H1 (cell line): ENCODE measurements around the gene PRR36. TPM values are rescaled to one million over a fixed set of nuclear protein-coding genes. Genes with fewer than 3 reads are reported as not detected.
A peak's percentile ranks its signal among the peaks of the same experiment; 100 is the strongest.

Source experiments
- CTCF ChIA-PET: fragments of 300-600 bp; sonication (Branson Sonifier 250); formaldehyde crosslinking; loops from one replicate; lab custom pipeline; 2021; ENCODE audit not compliant: partially characterized antibody; lab: Charles Lee
- POLR2A ChIA-PET: fragments of 300-600 bp; sonication (Branson Sonifier 250); formaldehyde crosslinking; loops from one replicate; lab custom pipeline; 2021; ENCODE audit warnings: inconsistent platforms; ENCODE audit not compliant: partially characterized antibody; lab: Charles Lee
- DNase-seq, 2 experiments: peaks; one replicate each; pipeline versions ENCODE4 v3.0.0 to v3.0.0-alpha.2; 2010 to 2022; ENCODE audit warnings: low spot score in 2 of 2, low read depth in 1 of 2, mixed read lengths in 1 of 2
- FAIRE-seq: peaks from 2 replicates; lab custom pipeline; 2011; peaks lifted over from hg19 to GRCh38; lab: Jason Lieb, UNC
- H2AFZ ChIP-seq: 2 replicates; pipeline ENCODE4 v1.8.1; 2012; ENCODE audit warnings: low read length, inconsistent platforms
- H2AK5ac ChIP-seq: 2 replicates; pipeline ENCODE4 v1.6.1; 2013; ENCODE audit warnings: low read depth, low read length
- H2BK120ac ChIP-seq: replicated peaks from 2 replicates; pipeline ENCODE3; 2013; ENCODE audit warnings: low read depth, low read length, inconsistent platforms
- H2BK12ac ChIP-seq: 2 replicates; pipeline ENCODE4 v1.6.1; 2013; ENCODE audit warnings: low read depth, low read length
- H2BK15ac ChIP-seq: 2 replicates; pipeline ENCODE4 v1.6.1; 2013; ENCODE audit warnings: low read length
- H2BK20ac ChIP-seq: 2 replicates; pipeline ENCODE4 v1.6.1; 2013; ENCODE audit warnings: low read length
- H2BK5ac ChIP-seq: 2 replicates; pipeline ENCODE4 v1.6.1; 2013; ENCODE audit warnings: low read depth, low read length
- H3K14ac ChIP-seq: 2 replicates; pipeline ENCODE4 v1.6.1; 2013; ENCODE audit warnings: inconsistent platforms; ENCODE audit not compliant: insufficient read length
- H3K18ac ChIP-seq: 2 replicates; pipeline ENCODE4 v1.6.1; 2013; ENCODE audit warnings: low read length; ENCODE audit errors: extremely low read depth
- H3K23ac ChIP-seq: 2 replicates; pipeline ENCODE4 v1.6.1; 2013; ENCODE audit warnings: inconsistent platforms; ENCODE audit not compliant: insufficient read length
- H3K23me2 ChIP-seq: 2 replicates; pipeline ENCODE4 v1.6.1; 2013; ENCODE audit warnings: low read depth, low read length
- H3K27ac ChIP-seq: 2 replicates; pipeline ENCODE4 v1.6.1; 2011; ENCODE audit warnings: low read depth, low read length, inconsistent platforms
- H3K27me3 ChIP-seq, 4 experiments: replicated peaks in 1 of 4; 1 replicate in 1 of 4; 2 replicates in 3 of 4; pipeline versions ENCODE4 v1.6.1 to v1.8.1; 2011 to 2013; ENCODE audit warnings: low read length in 3 of 4, mild to moderate bottlenecking in 3 of 4, inconsistent platforms in 2 of 4, mixed read lengths in 2 of 4, moderate library complexity in 1 of 4; ENCODE audit not compliant: control insufficient read depth in 3 of 4, insufficient read depth in 3 of 4; ENCODE audit errors: extremely low read depth in 1 of 4
- H3K36me3 ChIP-seq, 4 experiments: 2 replicates each; pipeline versions ENCODE4 v1.6.1 to v1.8.1; 2011 to 2013; ENCODE audit warnings: mild to moderate bottlenecking in 4 of 4, low read length in 3 of 4, moderate library complexity in 2 of 4, control low read depth in 1 of 4, inconsistent platforms in 1 of 4; ENCODE audit not compliant: insufficient read depth in 4 of 4, control insufficient read depth in 2 of 4
- H3K4ac ChIP-seq: replicated peaks from 2 replicates; pipeline ENCODE3; 2013; ENCODE audit warnings: low read length, low read depth, mixed read lengths, inconsistent platforms; ENCODE audit not compliant: insufficient read length
- H3K4me1 ChIP-seq, 4 experiments: replicated peaks in 1 of 4; 1 replicate in 1 of 4; 2 replicates in 3 of 4; pipeline versions ENCODE4 v1.6.1 to v1.8.1; 2011 to 2013; ENCODE audit warnings: low read length in 3 of 4, inconsistent platforms in 2 of 4, mixed read lengths in 1 of 4; ENCODE audit not compliant: insufficient read depth in 4 of 4, control insufficient read depth in 3 of 4
- H3K4me2 ChIP-seq, 2 experiments: 2 replicates each; pipeline versions ENCODE4 v1.6.1 to v1.8.1; 2011 to 2013; ENCODE audit warnings: low read depth in 2 of 2, low read length in 2 of 2, control low read depth in 1 of 2, inconsistent platforms in 1 of 2, mild to moderate bottlenecking in 1 of 2; ENCODE audit not compliant: insufficient read depth in 1 of 2
- H3K4me3 ChIP-seq, 4 experiments: fragments of 200-600, 300-600 bp in 1 of 4; sonication (generic), shearing (Covaris generic), sonication (Bioruptor Twin) in 1 of 4; 2 replicates each; pipeline versions ENCODE4 v1.5.1 to v1.8.1; 2011 to 2016; ENCODE audit warnings: low read length in 4 of 4, low read depth in 3 of 4, control low read depth in 2 of 4, inconsistent platforms in 2 of 4, mild to moderate bottlenecking in 2 of 4, mixed read lengths in 1 of 4, moderate library complexity in 1 of 4; ENCODE audit not compliant: insufficient read depth in 2 of 4; ENCODE audit errors: extremely low read depth in 1 of 4
- H3K56ac ChIP-seq: replicated peaks from 2 replicates; pipeline ENCODE3; 2013; ENCODE audit warnings: low read depth, mild to moderate bottlenecking, mixed read lengths, low read length, inconsistent platforms; ENCODE audit not compliant: insufficient read length
- H3K79me1 ChIP-seq: 2 replicates; pipeline ENCODE4 v1.6.1; 2013; ENCODE audit warnings: low read depth, low read length, control low read depth
- H3K79me2 ChIP-seq, 2 experiments: 2 replicates each; pipeline versions ENCODE4 v1.6.1 to v1.8.1; 2012 to 2013; ENCODE audit warnings: low read length in 2 of 2, mild to moderate bottlenecking in 2 of 2, inconsistent platforms in 1 of 2; ENCODE audit not compliant: insufficient read depth in 2 of 2, control insufficient read depth in 1 of 2
- H3K9ac ChIP-seq, 4 experiments: replicated peaks in 1 of 4; 1 replicate in 1 of 4; 2 replicates in 3 of 4; pipeline versions ENCODE4 v1.6.1 to v1.8.1; 2011 to 2013; ENCODE audit warnings: low read depth in 3 of 4, low read length in 3 of 4, control low read depth in 2 of 4, mild to moderate bottlenecking in 2 of 4, moderate library complexity in 2 of 4, inconsistent platforms in 1 of 4; ENCODE audit errors: extremely low read depth in 1 of 4
- H3K9me3 ChIP-seq, 2 experiments: 2 replicates each; pipeline versions ENCODE4 v1.6.1 to v1.8.1; 2012 to 2013; ENCODE audit warnings: mild to moderate bottlenecking in 2 of 2, moderate library complexity in 2 of 2, control low read depth in 1 of 2, inconsistent platforms in 1 of 2, low read depth in 1 of 2, low read length in 1 of 2, mixed read lengths in 1 of 2; ENCODE audit not compliant: insufficient read depth in 2 of 2
- H4K20me1 ChIP-seq, 2 experiments: replicated peaks in 1 of 2; 2 replicates each; pipeline versions ENCODE3 to v1.8.1; 2011 to 2013; ENCODE audit warnings: inconsistent platforms in 2 of 2, low read length in 2 of 2, mild to moderate bottlenecking in 1 of 2; ENCODE audit not compliant: insufficient read depth in 2 of 2, control insufficient read depth in 1 of 2
- H4K5ac ChIP-seq: 2 replicates; pipeline ENCODE4 v1.6.1; 2013; ENCODE audit warnings: low read length, low read depth, mixed read lengths, inconsistent platforms; ENCODE audit not compliant: insufficient read length
- H4K8ac ChIP-seq: 2 replicates; pipeline ENCODE4 v1.8.0; 2013; ENCODE audit warnings: mild to moderate bottlenecking, moderate library complexity, low read length, inconsistent platforms; ENCODE audit not compliant: insufficient read depth; ENCODE audit errors: extremely low read depth
- H4K91ac ChIP-seq: replicated peaks from 2 replicates; pipeline ENCODE3; 2013; ENCODE audit warnings: low read length, mixed read lengths, inconsistent platforms; ENCODE audit not compliant: insufficient read length
- BRCA1 ChIP-seq: IDR thresholded peaks from 2 replicates; pipeline ENCODE4 v1.6.1; 2012; ENCODE audit warnings: low read depth, low read length, improper control_type of control experiment
- CTCF ChIP-seq, 3 experiments: IDR thresholded peaks; 1 replicate in 2 of 3; 2 replicates in 1 of 3; pipeline versions ENCODE4 v1.5.1 to v1.6.1; 2011; ENCODE audit warnings: low read length in 3 of 3, mild to moderate bottlenecking in 3 of 3, inconsistent platforms in 2 of 3, low read depth in 1 of 3, moderate library complexity in 1 of 3; ENCODE audit not compliant: insufficient read depth in 1 of 3; ENCODE audit errors: control extremely low read depth in 1 of 3
- JUN ChIP-seq: IDR thresholded peaks from 2 replicates; pipeline ENCODE4 v1.6.1; 2011; ENCODE audit warnings: low read depth, mild to moderate bottlenecking, improper control_type of control experiment, low read length
- KDM4A ChIP-seq: IDR thresholded peaks from one replicate; pipeline ENCODE4 v1.7.1; 2012; ENCODE audit warnings: low read depth, mild to moderate bottlenecking, moderate library complexity, low read length, inconsistent platforms; ENCODE audit not compliant: severe bottlenecking
- KDM5A ChIP-seq: fragments of 200-600 bp; IDR thresholded peaks from 2 replicates; pipeline ENCODE4 v1.7.1; 2012; ENCODE audit warnings: mild to moderate bottlenecking, low read length, inconsistent platforms, mixed read lengths
- PHF8 ChIP-seq: fragments of 200-600 bp; sonication (generic); conservative IDR thresholded peaks from 2 replicates; pipeline ENCODE4 v1.7.1; 2012; ENCODE audit warnings: low read depth, mild to moderate bottlenecking, inconsistent platforms, low read length, moderate library complexity
- RFX5 ChIP-seq: IDR thresholded peaks from 2 replicates; pipeline ENCODE4 v1.6.1; 2011; ENCODE audit warnings: low read depth, low read length, improper control_type of control experiment, borderline replicate concordance
- SRF ChIP-seq: IDR thresholded peaks from 2 replicates; pipeline ENCODE4 v1.6.1; 2011; ENCODE audit warnings: mild to moderate bottlenecking, low read depth, low read length, moderate library complexity
- YY1 ChIP-seq: IDR thresholded peaks from 2 replicates; pipeline ENCODE4 v1.6.1; 2011; ENCODE audit warnings: low read depth, mild to moderate bottlenecking, low read length
- WGBS, 2 experiments: shearing (Covaris generic) in 1 of 2; methylation state at CpG; one replicate each; pipeline versions ENCODE4 v1.1.6 to v1.1.7; 2013 to 2015; ENCODE audit warnings: low lambda C conversion rate in 2 of 2, mixed read lengths in 2 of 2, inconsistent platforms in 1 of 2, low coverage in 1 of 2, missing lambda C conversion rate in 1 of 2; ENCODE audit not compliant: insufficient replicate concordance in 2 of 2, insufficient coverage in 1 of 2, insufficient read length in 1 of 2; ENCODE audit errors: extremely low coverage in 1 of 2, missing lambda C conversion rate in 1 of 2; 5-methylcytosine and 5-hydroxymethylcytosine counted together
- polyA plus RNA-seq, 7 experiments: library from polyadenylated mRNA; depleted of rRNA in 3 of 7; stranded (reverse) in 5 of 7; unstranded in 2 of 7; fragments of >200 nt in 5 of 7; fragments of 200-250 nt in 2 of 7; gene quantifications; 1 replicate in 5 of 7; 2 replicates in 1 of 7; 4 replicates in 1 of 7; pipeline versions ENCODE4 v1.2.1 to v1.2.3, GENCODE V29; 2011 to 2013; ENCODE audit warnings: missing spikeins in 2 of 7, mixed read lengths in 2 of 7
- total RNA-seq: library from RNA; stranded (reverse); fragmentation: NEBNext Ultra II Directional; extraction: Animal tissue kit (Norgen Biotek cat#: 25700); gene quantifications from 2 replicates; pipeline ENCODE4 v1.2.1, GENCODE V29; 2021

Gene PRR36
- total and polyA plus RNA-seq, 2 of the 8 experiments (the other 6 are each of a cell fraction or from before 2014, with no cell fraction given), result 1.6 to 23.9 TPM

GRCh38 chr19:7900401-7900870 is 26.2 kb upstream of the PRR36 start:
- H3K36me3 ChIP-seq, result no peaks in the 10 kb centered on the region; a peak in 1 of 8 replicates
- no peak overlapping the region for H2BK15ac ChIP-seq
- H2AK5ac ChIP-seq, result no peak overlapping the region
- H3K9ac ChIP-seq, result no peak overlapping the region
- CTCF ChIA-PET, result interaction anchor here (0.6 to 4.9 kb wide), 22 partner anchors 8 to 60 kb away, joined by 3 to 21 read pairs (median 4); partner anchors contain the start of genes LRRC8E and TGFBR3L
- no peak overlapping the region for H3K14ac ChIP-seq
- H3K23ac ChIP-seq, result no peak overlapping the region
- H2BK120ac ChIP-seq, result no peak overlapping the region
- H3K27ac ChIP-seq, result no peak overlapping the region
- TF ChIP-seq SRF, result no peak
- TF ChIP-seq CTCF (IDR thresholded peaks at IDR 0.05; ENCODE audit: control extremely low read depth in 1 of 3, insufficient read depth in 1 of 3, low read depth in 1 of 3, low read length in 3 of 3), result no peak
- TF ChIP-seq RFX5, result no peak
- no peak for TF ChIP-seq KDM5A
- no peak for TF ChIP-seq BRCA1
- TF ChIP-seq JUN, result no peak
- TF ChIP-seq PHF8, result no peak
- TF ChIP-seq KDM4A, result no peak
- TF ChIP-seq YY1, result no peak
- no peak for FAIRE-seq
- peaks cover 7% of the 10 kb centered on the region for H3K79me1 ChIP-seq
- H3K23me2 ChIP-seq, result peaks cover 13% of the 10 kb centered on the region
- no peak overlapping the region for H3K4me3 ChIP-seq
- no peak overlapping the region for H4K5ac ChIP-seq
- POLR2A ChIA-PET, result interaction anchor here (0.6 to 5.0 kb wide), 12 partner anchors 8 to 328 kb away, joined by 3 to 22 read pairs (median 8); partner anchors contain the start of genes LRRC8E, SNAPC2, TGFBR3L and TIMM44
- H3K4me1 ChIP-seq, result peaks cover 0 to 13% (median 7%) of the 10 kb centered on the region in 4 experiments; a peak in 5 of 7 replicates
- WGBS, 2 experiments, result 88% methylated on average over 21 of the region's 21 CpGs; no CpG with 5 or more reads in 1 of the 2 experiments
- H2BK20ac ChIP-seq, result no peak overlapping the region
- H3K27me3 ChIP-seq, result no peaks in the 10 kb centered on the region
- H3K18ac ChIP-seq, result no peak overlapping the region
- H4K20me1 ChIP-seq, result peaks cover 0 to 1% of the 10 kb centered on the region in 2 experiments
- no peak overlapping the region for H4K91ac ChIP-seq
- H3K9me3 ChIP-seq, result no peaks in the 10 kb centered on the region
- H3K4ac ChIP-seq, result no peak overlapping the region
- no peak overlapping the region for H3K4me2 ChIP-seq
- H3K79me2 ChIP-seq, result peaks cover 0 to 12% of the 10 kb centered on the region in 2 experiments; a peak in 2 of 4 replicates
- no peak overlapping the region for H2BK12ac ChIP-seq
- DNase-seq, result no peak
- H3K56ac ChIP-seq, result no peak overlapping the region
- H4K8ac ChIP-seq, result peak overlapping the region; percentile 30; the same call in 1 of the 2 replicates
- no peak overlapping the region for H2BK5ac ChIP-seq
- H2AFZ ChIP-seq, result no peak overlapping the region
